GOT3 (cell line): ENCODE data around the gene FRMD4A.

Source experiments
- DNase-seq: peaks from one replicate; lab custom pipeline; 2025; ENCODE audit warnings: mixed read lengths; lab: John Stamatoyannopoulos, UW

Gene FRMD4A

DNA sequence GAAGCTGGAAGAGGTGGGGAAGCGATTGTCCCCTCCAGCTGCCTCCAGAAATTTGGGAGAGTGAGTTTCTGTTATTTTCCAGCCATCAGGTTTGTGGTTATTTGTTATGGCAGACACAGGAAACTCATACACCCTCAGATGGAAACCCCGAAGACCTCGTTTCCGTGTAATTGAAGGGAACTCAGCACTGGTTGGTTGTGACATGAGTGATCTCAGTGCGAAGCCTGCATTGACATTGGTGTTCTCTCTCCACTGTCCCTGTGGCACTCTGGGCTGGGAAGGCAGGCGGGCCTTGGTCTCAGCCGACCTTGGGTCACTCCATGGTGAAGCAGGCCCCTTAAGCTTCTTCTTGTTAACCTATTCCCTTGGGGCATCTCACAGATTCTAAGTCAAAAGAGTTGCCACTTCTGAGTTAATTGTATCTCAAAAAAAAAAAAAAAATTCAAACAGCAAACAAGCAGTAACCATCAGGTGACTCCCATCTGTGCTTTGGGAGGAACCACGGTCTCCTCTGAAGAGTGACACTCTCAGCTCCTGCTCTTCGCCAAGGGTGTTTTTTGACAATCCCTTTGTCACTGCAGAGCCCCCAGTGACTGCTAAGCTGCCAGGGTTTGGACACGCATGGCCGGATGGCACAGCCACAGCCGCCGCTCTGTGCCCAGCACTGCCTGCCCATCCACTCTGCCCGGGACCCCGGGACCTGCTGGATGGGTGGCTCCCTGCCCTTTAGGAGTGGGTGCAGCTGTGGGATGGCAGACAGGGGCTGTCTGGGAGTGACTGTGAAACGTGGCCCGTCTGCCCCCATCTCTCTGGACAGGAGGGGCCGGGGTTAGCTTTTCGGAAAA is 510.4 kb downstream of the FRMD4A start:
- DNase-seq, result no peak

DNA sequence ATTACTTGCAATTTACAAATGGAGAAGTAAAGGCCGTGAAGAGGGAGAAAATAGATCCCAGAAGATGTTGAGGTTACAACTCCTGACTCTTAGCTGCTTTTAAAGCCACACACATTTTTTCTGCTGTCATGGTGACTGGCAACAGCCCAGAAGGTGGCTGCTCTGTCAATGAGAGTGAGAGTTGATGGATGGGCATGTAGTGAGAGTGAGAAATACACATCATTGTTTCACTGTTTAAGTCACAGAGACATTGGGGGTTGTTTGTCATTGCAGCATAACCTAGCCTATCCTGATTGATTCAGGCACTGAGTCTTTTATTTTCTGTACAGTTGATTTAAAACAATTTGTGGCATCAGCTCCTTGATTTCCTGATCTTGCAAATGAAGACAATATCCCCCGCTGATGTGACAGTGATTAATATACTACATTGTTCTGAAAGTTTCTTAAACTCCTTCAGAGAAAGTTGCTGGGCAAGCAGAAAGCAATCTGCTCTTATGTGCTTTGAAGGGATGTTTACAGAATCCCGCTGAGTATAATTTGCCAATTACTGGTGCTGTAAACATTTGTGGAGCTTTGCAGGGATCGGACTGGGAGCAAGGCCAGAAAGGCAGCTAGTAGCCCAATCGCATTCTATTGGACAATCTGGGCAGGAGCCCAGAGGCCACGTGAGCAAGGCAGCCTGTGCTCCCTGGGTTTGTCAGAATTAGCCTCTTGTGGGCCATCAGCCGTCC is 514.4 kb downstream of the FRMD4A start:
- DNase-seq, result no peak

DNA sequence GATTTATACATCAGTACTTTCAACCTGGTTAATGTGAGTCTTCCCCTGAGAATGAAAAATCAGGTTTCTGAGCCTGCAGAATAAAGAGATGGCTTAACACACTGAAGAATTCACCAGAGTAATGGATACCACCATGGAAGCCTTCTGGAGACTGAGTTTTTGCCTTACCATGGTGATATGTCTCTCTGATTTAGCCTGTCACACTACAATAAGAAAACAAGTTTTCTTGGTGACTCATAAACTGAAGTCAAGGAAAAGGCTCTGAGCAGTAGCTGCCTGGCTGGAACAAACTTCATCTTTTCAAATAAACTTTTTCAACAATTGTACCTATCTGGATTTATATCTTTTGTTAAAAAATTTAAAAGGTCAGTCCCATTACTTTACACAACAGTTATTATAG is 515.0 kb downstream of the FRMD4A start:
- no peak for DNase-seq

DNA sequence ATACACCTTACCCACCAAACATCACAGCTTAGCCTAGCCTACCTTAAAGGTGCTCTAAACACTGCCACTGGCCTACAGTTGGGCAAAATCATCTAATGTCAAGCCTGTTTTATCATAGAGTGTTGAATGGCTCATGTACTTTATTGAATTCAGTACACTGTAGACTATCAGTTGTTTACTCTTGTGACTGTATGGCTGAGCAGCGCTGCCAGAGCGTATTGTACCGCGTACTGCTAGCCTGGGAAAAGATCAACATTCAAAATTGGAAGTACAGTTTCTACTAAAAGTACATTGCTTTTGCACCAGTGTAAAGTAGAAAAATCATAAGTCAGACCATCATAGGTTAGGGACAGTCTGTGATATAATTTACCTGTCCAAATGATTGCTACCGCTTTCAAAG is 517.2 kb downstream of the FRMD4A start:
- no peak for DNase-seq

DNA sequence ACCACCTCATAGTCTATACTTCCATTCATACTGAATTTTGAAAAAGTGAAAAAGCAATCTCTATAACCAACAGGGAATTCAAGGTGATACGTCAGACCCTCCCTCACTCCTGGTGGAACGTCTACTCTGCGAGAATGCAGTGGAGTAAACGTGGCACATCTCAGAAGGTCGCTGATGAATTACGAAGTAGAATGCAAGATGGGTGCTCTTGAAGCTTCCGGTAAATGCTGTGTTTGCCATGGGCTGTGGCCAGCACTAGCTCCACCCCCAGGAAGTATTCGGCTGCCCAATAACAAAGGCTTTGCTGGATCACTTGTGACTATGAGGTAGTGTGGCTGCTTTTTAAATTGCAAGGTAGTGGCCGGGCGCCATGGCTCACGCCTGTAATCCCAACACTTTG is 517.9 kb downstream of the FRMD4A start:
- DNase-seq, result no peak

DNA sequence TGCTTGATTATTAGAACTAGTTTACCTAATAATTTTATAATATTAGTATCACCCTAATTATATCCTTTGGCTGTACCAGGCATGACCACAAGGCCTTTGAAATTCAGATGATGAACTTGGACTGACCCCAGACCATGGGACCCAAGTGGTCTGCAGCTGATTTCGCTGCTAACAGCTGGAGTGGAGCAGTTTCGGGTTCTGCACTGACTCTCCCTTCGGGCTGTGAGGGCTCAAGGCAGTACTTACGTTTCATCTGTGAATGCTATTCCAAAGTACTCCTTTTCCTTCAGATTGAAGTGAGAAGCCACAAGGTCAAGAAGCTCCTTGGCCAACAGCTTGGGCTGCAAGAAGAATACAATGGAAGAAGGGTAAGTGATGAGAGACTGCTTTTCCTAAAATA is 520.2 kb downstream of the FRMD4A start:
- no peak for DNase-seq

DNA sequence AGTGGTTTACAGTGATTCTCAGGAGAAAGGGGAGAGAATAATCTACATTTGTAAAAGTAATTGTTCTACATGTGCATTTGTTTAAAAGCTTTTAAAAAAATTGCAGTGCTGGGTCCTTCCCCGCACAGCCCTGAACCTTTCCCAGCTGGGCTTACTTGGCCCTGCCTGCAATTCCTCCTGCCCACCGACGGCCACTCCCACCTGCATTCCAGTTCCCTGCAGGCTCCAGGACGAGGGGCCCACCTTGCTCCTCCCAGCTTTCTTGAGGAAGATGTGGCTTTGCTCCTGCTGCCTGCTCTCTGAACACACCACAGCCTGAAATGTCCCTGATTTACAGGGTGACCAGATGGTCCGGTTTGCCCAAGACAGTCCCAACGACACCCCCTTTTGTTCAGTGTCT is 521.3 kb downstream of the FRMD4A start:
- DNase-seq, result no peak

DNA sequence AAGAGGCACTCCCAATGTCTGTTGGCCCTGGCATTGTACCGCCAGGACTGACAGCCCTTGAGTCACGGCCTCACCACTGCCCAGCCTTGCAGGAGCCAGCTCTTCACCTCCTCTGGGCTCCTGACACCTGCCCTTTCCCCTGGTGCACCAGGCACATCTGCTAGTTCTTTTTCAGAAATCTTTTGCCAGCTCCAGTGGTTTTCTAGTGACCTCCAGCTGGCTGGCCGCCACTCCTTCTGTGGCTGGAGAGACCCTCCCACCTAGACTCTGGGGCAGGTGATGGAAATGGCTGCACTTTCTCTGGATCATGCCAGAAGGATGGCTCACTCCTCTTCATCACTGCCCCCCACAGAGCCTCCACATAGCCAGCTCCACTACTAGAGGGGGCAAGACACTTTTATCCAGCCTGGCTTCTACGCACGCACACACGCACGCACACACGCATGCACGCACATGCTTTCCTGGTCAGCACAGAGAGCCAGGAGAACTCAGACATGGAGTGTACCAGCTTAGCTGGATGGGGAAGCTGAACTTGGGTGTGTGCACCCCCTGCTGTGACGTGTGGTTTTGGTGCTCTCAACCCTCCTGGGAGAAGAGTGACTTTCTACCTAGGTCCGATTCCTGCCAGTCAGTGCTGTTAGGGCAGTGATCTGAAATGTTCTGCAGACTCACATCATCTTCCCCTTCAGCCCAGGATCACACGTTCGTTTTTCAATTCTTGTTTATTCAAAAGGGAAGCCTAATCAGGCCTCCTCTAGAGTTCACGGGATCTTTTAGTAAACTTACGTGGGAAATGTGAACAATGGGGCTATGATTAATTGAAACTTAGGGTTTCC is 522.0 kb downstream of the FRMD4A start:
- no peak for DNase-seq

DNA sequence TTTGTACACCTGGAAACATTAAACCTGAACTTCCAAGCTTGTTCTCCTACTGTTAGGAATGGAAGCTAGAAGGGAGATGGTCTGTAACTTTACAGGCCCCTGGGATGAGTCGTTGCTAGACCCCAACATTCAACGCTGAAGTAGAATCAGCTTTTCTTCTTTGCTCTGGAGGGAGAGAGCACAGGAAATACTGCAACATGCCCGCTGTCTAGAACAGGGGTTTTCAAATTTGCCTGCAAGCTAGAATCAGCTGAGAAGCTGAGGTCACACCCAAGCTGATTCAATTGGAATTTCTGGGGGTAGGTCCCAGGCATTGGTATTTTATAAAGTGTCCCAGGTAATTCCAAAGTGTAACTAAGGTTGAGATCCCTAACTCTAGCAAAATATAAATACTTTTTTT is 524.3 kb downstream of the FRMD4A start:
- no peak for DNase-seq

DNA sequence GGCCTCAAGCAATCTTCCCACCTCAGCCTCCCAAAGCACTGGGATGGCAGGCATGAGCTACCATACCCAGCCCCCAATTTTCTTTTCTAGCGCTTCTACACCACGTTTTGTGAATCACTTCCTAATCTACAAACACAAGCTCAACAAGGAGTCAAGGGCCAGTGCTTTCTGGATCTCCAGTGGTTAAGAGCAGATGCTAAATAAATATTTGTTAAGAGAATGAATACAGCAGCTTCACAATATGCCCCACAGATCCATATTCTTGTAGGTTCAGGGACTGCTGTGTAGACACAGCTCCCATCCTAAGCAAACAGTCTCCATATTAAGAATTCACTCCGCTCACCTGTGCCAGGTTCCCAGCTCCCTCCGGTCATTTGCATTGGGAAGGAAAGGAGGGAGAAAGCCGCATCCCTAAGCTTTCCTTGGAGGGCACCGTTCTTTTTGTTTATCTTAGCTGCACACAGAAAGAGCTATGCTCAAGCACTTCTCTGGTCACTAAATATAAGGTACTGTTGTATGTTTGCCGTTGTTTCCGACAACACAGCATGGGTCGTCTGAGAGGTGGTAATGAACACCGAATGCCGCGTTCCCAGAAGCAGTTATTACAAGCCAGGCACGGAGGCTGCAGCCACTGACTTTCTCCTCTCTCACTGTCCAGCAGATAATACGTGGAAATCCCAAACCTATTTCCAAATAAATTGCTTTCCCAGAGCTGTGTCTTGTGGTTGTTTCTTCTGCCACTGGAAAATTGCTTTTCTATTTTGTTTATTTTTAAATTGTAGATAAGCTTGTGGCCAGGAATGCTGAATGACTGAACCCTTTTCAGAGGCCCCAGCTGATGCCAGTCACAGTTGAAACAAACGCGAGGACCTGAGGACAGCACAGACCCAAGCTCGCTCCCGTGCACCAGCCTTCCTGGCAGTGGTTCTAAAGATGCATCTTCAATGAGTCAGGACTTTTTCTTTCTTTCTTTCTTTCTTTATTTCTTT is 526.9 kb downstream of the FRMD4A start:
- DNase-seq, result no peak

DNA sequence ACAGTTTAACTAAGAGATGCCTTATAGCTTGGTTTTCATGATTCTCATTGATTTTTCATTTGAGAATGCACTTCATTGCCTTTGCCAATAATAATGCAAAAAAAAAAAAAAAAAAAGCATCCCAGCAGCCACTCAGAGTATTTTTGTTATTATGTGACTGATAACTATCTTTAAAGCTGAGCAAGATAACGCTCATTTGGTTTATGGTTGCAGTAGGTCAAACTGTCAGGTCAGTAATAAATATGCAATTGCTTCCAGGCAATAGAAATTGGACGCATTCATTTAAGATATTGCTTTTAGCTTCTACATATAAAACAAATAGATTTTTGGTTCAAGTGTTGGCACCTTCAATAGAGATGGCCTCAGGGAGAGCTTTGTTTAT is 528.8 kb downstream of the FRMD4A start:
- no peak for DNase-seq

DNA sequence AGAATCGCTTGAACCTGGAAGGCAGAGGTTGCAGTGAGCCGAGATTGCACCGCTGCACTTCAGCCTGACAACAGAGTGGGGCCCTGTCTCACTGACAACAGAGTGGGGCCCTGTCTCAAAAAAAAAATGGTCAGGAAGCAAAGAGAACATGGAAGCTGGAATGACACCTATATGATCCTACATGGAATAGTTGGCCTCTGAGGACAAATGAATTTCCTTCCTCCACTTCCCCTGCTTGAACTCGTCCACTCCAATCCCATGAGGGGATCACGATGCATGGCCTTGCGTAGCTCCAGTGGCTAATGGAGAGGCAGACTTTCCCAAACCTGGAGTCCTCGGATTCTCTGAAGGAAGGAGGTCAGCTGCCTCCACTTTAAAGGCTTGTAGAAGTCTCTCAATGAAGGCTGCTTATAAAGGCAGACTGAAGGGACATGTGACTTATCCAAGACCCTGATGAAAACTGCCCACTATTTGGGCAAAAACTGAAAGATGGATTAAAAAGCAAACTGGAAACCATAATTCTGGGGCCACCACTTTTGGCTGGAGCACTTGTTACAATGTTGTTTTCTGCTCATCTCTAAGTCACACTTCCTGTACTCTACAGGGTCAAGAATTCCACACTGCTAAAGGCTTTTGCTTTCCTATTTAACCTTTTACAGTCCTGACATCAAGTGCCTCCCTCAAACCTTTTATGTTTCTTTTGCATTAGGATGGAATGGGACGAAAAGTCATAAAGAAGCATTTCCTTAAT is 529.4 kb downstream of the FRMD4A start:
- DNase-seq, result no peak

DNA sequence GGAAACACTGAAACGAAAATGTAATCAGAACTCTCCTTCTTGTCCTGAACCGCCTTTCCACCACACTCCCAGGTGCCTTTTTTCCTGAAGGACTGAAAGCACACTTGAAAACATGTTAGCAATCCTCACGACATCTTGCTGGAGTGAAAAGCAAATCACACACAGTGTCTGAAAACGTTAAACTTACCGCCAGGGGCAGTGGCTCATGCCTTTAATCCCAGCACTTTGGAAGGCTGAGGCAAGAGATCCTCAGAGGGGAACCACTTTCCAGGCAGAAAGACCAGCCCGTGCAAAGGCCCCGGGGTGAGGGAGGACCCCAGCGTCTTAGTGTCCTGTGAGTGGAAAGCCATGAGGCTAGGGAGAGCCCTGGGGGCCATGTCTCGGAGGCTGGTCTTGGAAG is 533.6 kb downstream of the FRMD4A start:
- DNase-seq, result no peak

DNA sequence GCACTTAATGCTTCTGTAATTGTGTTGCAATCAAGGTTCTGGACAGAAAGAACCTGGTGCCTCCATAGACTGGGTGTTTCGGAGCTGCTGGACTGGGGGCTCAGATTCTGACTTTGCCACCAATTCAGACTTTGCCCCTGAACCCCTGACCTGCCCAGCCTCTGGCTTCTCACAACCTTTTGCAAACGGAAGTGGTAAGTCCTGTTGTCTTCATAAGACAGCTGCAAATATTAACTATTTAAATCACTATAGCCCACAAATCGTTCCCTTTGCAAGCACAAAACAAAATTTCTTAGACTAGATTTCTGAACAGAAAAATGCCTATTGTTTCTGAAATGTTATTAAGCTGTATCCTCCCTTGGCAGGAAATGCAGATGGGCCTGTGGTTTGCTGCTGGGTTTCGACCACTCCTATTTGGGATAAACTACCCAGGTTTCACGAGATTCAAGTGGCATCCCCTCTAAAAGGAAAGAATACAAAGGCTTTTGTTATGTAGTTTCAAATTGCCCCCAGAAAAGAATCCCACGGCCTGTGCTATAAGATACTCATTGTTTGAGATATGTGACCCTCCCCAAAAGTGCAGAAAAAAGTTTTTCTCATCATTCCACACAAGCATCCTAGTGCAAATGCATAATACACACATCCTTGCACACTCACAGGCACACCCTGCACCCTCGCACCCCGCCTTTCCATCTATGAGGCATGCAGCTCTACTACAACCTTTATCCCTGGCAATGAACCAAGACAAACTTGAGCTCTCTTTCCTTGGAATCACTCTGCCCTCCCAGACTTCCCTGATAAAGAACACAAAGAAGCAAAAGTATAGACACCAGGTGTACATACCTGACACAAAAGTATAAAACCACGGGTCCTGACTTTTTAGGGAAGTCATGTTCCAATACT is 534.8 kb downstream of the FRMD4A start:
- DNase-seq, result no peak

DNA sequence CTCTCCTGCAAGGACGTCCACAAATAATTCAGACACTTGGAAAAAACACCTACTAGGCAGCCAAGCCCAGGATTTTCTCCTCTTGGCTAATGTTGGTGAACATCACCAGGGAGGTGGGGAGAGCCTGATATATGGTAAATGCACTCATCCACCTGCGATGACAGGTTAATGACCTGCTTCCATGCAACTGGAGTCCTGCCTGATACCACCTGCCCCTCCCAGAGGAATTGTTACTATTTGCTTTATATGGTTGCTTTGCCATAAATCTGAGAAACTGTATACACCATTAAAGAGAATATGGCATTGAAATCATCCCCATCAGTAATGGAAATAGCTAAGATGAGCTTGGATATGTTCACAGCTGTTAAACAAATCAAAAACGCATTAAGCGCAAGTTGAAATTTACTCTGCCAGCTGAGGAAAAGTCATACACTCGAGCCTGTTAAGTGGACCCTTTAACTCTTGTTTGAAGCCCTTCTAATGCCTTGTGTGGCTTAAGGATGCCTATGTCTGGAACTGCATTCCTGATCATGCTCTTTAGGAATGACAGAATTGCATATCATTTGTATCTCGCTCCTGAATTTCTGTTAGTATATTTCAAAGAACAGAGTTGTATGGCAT is 535.6 kb downstream of the FRMD4A start:
- no peak for DNase-seq

DNA sequence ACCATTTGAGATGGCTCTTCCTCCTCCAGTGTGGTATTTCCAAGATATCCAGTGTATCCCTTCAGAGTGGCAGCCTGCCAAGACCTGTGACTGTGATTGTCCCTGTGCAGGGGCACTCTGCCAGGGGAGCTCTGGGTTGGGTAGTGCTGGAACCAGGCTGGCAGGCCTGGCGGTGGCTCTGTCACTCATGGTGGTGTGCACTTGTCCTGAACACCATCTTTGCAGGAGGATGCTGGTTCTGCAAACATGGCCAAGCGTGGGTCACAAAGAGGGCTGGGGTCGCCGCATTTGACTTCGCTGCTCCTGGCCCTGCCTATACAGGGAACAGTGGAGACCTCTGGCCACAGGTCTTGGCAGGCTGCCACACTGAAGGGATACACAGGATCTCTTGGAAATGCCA is 538.7 kb downstream of the FRMD4A start:
- DNase-seq, result no peak

DNA sequence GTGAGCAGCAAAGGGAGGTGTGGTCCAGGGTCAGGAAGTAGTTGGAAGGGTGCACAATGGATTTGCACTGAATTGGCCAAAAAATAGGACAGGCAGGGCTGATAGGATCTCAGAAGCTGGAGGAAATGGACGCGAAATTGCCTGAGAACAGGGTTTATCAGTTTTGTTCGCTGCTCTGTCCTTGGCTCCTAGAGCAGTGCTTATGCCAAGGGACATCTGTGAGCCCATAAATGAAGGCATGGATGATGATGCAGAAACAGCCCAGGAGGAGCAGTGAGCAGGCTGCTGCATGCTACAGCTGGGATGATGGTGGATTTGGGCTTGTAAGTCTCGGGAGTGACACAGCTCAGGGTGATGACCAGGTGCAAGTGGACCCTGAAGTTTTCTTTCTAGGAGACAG is 539.2 kb downstream of the FRMD4A start:
- DNase-seq, result no peak

DNA sequence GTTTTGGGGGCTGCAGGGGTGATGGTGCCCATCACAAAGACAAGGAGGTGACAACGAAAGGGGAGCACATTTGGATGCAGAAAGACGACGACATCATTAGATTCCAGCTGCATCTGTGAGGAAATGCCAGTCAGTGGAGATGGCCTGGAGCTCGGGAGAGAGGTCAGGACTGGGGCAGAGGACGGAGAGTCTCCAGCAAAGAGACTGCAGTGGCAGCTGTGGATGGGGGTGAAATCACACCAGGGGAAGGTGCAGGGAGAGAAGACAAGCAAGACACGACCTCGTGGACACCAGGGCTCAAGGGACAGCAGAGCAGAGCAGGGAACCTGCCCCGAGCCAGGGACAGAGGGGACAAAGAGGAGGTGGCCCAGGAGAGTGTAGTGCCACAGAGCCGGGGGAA is 540.5 kb downstream of the FRMD4A start:
- DNase-seq, result no peak

DNA sequence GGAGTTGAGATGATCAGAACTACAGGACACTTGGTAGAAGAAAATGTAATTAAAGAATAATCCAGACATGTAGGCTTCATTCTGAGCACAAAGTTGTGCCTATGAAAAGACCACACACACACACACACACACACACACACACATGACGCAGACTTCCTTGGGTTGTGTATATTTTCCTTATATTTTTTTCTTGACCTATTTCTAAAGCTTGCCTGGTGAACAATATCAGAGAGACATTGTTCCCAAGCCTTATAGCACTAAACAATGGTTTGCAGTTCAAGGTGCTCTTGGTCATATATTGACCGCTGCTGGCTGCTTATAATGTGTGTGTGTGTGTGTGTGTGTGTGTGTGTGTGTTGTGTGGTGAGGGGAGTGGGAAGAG is 541.3 kb downstream of the FRMD4A start:
- no peak for DNase-seq
